GM19023 (cell line): ENCODE data around the gene MAP2K5.

Source experiments
- ATAC-seq: cut with Tn5 transposase; IDR thresholded peaks from one replicate; pipeline ENCODE4 v1.9.1; 2021; ENCODE audit warnings: mild to moderate bottlenecking, moderate library complexity; ENCODE audit not compliant: unreplicated experiment

Gene MAP2K5

DNA sequence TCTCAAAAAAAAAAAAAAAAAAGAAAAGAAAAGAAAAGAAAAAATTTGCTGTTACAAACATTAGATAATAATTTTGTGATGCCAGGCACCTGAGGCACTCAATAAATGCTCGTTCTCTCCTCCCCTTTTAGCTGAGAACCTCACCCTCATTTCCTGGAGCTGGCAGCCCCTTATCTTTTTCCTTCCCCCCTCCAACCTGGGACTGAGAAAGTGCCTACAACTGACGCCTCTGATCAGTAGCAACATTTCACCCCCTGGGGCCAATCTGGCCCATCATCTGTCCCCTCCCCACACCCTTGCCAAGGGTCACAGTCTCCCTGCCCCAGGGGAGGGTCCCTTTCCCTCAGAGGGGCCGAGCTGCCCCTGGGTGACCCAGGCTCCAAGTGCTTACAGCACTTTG, 309.9 kb downstream of the MAP2K5 start:
- ATAC-seq: no peak

DNA sequence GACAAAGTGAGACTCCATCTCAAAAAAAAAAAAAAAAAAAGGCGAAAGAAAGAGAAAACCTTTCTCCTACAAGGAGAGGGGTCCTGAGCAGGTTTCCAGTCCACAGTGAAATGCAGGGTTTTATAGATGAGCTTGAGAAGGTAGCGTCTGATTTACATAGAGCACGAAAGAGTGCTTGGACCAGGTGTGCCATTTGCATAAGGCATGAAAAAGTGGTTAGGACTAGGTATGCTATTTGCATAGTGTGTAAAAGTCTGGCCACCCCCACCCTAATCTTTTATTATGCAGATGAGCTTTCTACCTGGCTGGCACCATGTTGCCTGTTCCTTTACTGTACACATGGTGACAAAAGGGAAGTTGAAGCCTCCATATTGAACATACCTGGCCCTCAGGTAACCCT, 311.0 kb downstream of the MAP2K5 start:
- ATAC-seq: no peak

DNA sequence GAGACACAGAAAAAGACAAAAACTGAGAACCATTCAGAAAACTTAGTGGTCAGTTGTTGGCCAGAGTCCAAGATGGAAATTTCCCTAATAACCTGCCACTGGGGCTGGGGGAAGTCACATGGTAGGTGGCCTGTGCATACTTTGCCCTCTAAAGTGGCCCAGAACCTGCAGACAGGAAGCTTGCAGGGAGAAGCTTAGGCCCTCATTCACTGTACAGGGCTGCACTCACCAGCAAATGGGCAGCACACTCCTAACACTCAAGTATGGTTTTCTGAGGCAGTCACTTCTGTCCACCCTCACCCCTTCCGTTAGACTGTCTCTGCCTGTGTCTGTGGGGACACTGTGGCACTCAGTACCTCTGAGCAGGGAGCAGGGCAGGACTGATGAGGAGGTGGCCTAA, 311.9 kb downstream of the MAP2K5 start:
- no peak for ATAC-seq

DNA sequence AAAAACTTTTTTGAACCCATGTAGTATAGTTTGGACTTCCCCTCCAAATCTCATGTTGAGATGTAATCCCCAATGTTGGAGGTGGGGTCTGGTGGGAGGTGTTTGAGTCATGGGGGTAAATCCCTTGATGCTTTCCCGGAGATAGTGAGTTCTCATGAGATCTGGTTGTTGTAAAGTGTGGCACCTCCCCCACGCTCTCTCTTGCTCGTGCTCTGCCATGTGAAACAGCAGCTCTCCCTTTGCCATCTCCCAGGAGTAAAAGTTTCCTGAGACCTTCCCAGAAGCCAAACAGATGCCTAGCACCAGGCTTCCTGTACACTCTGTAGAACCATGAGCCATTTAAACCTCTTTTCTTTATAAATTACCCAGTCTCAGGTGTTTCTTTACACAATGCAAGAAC, 313.3 kb downstream of the MAP2K5 start:
- ATAC-seq: no peak
